Esophagus muscularis mucosa (tissue), 4 donors: Measurements from ENCODE around the gene MATN3. TPM values are rescaled to one million over a fixed set of nuclear protein-coding genes. Genes with fewer than 3 reads are reported as not detected.

ENCODE experiments used
- DNase-seq: peaks from one replicate; pipeline ENCODE4 v3.0.0-alpha.2; 2017; ENCODE audit errors: extremely low spot score
- H3K27ac ChIP-seq, 4 donors: fragments of 200-600 bp; sonication (generic); replicated peaks in 1 of 4; 1 replicate in 3 of 4; 2 replicates in 1 of 4; pipeline ENCODE4 v1.5.1; 2016 to 2019; ENCODE audit warnings: mild to moderate bottlenecking in 1 of 4
- H3K27me3 ChIP-seq, 4 donors: fragments of 200-600 bp; sonication (generic); one replicate each; pipeline versions ENCODE4 v1.5.1 to v1.6.0; 2016 to 2019
- H3K36me3 ChIP-seq, 4 donors: fragments of 200-600 bp; sonication (generic); one replicate each; pipeline ENCODE4 v1.5.1; 2016 to 2019
- H3K4me1 ChIP-seq, 4 donors: fragments of 200-600 bp; sonication (generic); one replicate each; pipeline ENCODE4 v1.5.1; 2016 to 2019
- H3K4me3 ChIP-seq, 4 donors: fragments of 200-600 bp; sonication (generic); 1 replicate in 2 of 4; 2 replicates in 2 of 4; pipeline ENCODE4 v1.5.1; 2016 to 2019; ENCODE audit warnings: mild to moderate bottlenecking in 4 of 4, moderate library complexity in 1 of 4
- H3K9me3 ChIP-seq, 4 donors: fragments of 200-600 bp; sonication (generic); 1 replicate in 3 of 4; 2 replicates in 1 of 4; pipeline ENCODE4 v1.5.1; 2016 to 2019
- CTCF ChIP-seq, 3 experiments: fragments of 200-600 bp in 2 of 3; fragments of 450-650 bp in 1 of 3; sonication (generic) in 2 of 3; IDR thresholded peaks; one replicate each; pipeline ENCODE4 v1.5.1; 2017 to 2019; ENCODE audit warnings: antibody characterized with exemption in 3 of 3, mild to moderate bottlenecking in 2 of 3, moderate library complexity in 1 of 3
- EP300 ChIP-seq: sonication (generic); formaldehyde crosslinking; IDR thresholded peaks from one replicate; pipeline ENCODE4 v1.6.1; 2017; ENCODE audit warnings: antibody characterized with exemption
- POLR2A ChIP-seq: fragments of 450-650 bp; IDR thresholded peaks from one replicate; pipeline ENCODE4 v1.6.1; 2017; ENCODE audit warnings: antibody characterized with exemption, moderate library complexity, mild to moderate bottlenecking, low read depth
- POLR2AphosphoS5 ChIP-seq, 2 donors: sonication (generic); formaldehyde crosslinking; IDR thresholded peaks; one replicate each; pipeline ENCODE4 v1.6.1; 2017; ENCODE audit warnings: antibody characterized with exemption in 2 of 2
- WGBS: methylation state at CpG from one replicate; pipeline ENCODE4 v1.1.5; 2018; 5-methylcytosine and 5-hydroxymethylcytosine counted together
- intact Hi-C: fragments of 100-400 bp; cut with DNase I; formaldehyde crosslinking; loops from one replicate; pipeline ENCODE4 v1.15.1; 2023
- total RNA-seq, 4 donors: library from RNA; depleted of rRNA; stranded (reverse); fragments of >200 nt; gene quantifications; one replicate each; pipeline versions ENCODE4 v1.1.0 to v1.2.1, GENCODE V29; 2016

Gene MATN3
- total RNA-seq, 4 donors from 2014 or later: 0.66 to 1.3 (median 0.82) TPM

- H3K27me3 ChIP-seq: no peaks in the 10 kb centered on the region
- no peaks in the 10 kb centered on the region for H3K9me3 ChIP-seq
- H3K4me1 ChIP-seq: peaks cover 37 to 41% (median 39%) of the 10 kb centered on the region in 4 donors
- under 1% methylated on average over 40 of the region's 45 CpGs for whole genome bisulfite sequencing
- H3K4me3 ChIP-seq: peak within 1 kb of the TSS; percentile 71 to 94 (median 88)
- TF ChIP-seq CTCF (IDR thresholded peaks at IDR 0.05): peak in 2 of 3 experiments; percentile 32 to 35
- TF ChIP-seq POLR2A: peak; percentile 75
- TF ChIP-seq EP300: no peak
- peak; percentile 94 to 97 for TF ChIP-seq POLR2AphosphoS5 (IDR thresholded peaks at IDR 0.05)
- peak within 1 kb of the TSS; percentile 95 to 99 (median 99) for H3K27ac ChIP-seq
- peak; percentile 100 for DNase-seq
- H3K36me3 ChIP-seq: no peaks in the 10 kb centered on the region
- intact Hi-C loops: loop anchor here (5.0 to 10.0 kb wide), 2 partner anchors 39 to 697 kb away; partner anchors contain the start of genes MATN3 and OSR1
These were observed 39.2 kb upstream of the MATN3 start, which contains the start of gene LAPTM4A for GRCh38 chr2:20051532-20052228. TSS of gene LAPTM4A (minus strand) at chr2:20051628. CDS start at chr2:20051520, 108 bp downstream.

- Histone ChIP-seq H3K36me3 (no peaks in the 10 kb centered on the region), H3K9me3 (no peaks in the 10 kb centered on the region), H3K27ac (peak overlapping the region; percentile 95 to 99 (median 99)), H3K4me3 (peak overlapping the region; percentile 71 to 94 (median 88)), H3K27me3 (no peaks in the 10 kb centered on the region), H3K4me1 (peaks cover 37 to 49% (median 43%) of the 10 kb centered on the region in 4 donors)
- TF ChIP-seq EP300: no peak
- no peak for TF ChIP-seq POLR2A
- peak; percentile 13 to 59 for TF ChIP-seq POLR2AphosphoS5 (IDR thresholded peaks at IDR 0.05)
- TF ChIP-seq CTCF (IDR thresholded peaks at IDR 0.05): peak in 1 of 3 experiments; percentile 5
- no peak for DNase-seq
- intact Hi-C loops: loop anchor here (5.0 to 10.0 kb wide), 2 partner anchors 39 to 696 kb away; partner anchors contain the start of genes MATN3 and OSR1
- whole genome bisulfite sequencing: 1% methylated on average over 40 of the region's 47 CpGs
These were observed 38.4 kb upstream of the MATN3 start for GRCh38 chr2:20050646-20051531.

GRCh38 chr2:20050104-20050645 lies 37.7 kb upstream of the MATN3 start:
- Histone ChIP-seq H3K4me3 (peak overlapping the region; percentile 71 to 94 (median 88)), H3K36me3 (no peaks in the 10 kb centered on the region), H3K4me1 (peaks cover 42 to 56% (median 51%) of the 10 kb centered on the region in 4 donors), H3K27ac (peak overlapping the region; percentile 95 to 99 (median 99)), H3K9me3 (no peaks in the 10 kb centered on the region), H3K27me3 (no peaks in the 10 kb centered on the region)
- intact Hi-C loops: loop anchor here (5.0 to 10.0 kb wide), 2 partner anchors 38 to 695 kb away; partner anchors contain the start of genes MATN3 and OSR1
- WGBS: 0% methylated on average over 10 of the region's 10 CpGs
- TF ChIP-seq POLR2A: no peak
- TF ChIP-seq POLR2AphosphoS5 (IDR thresholded peaks at IDR 0.05): peak; percentile 16 to 57
- no peak for DNase-seq

- no peak for DNase-seq
- Histone ChIP-seq H3K4me1 (peaks cover 47 to 62% (median 56%) of the 10 kb centered on the region in 4 donors), H3K9me3 (no peaks in the 10 kb centered on the region), H3K27me3 (no peaks in the 10 kb centered on the region), H3K4me3 (peak overlapping the region; percentile 71 to 94 (median 88)), H3K36me3 (no peaks in the 10 kb centered on the region), H3K27ac (peak overlapping the region; percentile 95 to 99 (median 99))
- intact Hi-C loops: loop anchor here (5.0 to 10.0 kb wide), 2 partner anchors 37 to 695 kb away; partner anchors contain the start of genes MATN3 and OSR1
- no peak for TF ChIP-seq POLR2A
- no peak for TF ChIP-seq EP300
- no peak for TF ChIP-seq CTCF (IDR thresholded peaks at IDR 0.05)
- no peak for TF ChIP-seq POLR2AphosphoS5 (IDR thresholded peaks at IDR 0.05)
- 1% methylated on average over 4 of the region's 4 CpGs for WGBS
These were observed 37.2 kb upstream of the MATN3 start for GRCh38 chr2:20049637-20050036.
